GM18508 (cell line): ENCODE data around the gene MMGT1.

ENCODE experiments used
- ATAC-seq: cut with Tn5 transposase; IDR thresholded peaks from one replicate; pipeline ENCODE4 v1.9.1; 2021; ENCODE audit warnings: moderate number of reproducible peaks; ENCODE audit not compliant: insufficient read depth, unreplicated experiment

The MMGT1 gene

DNA sequence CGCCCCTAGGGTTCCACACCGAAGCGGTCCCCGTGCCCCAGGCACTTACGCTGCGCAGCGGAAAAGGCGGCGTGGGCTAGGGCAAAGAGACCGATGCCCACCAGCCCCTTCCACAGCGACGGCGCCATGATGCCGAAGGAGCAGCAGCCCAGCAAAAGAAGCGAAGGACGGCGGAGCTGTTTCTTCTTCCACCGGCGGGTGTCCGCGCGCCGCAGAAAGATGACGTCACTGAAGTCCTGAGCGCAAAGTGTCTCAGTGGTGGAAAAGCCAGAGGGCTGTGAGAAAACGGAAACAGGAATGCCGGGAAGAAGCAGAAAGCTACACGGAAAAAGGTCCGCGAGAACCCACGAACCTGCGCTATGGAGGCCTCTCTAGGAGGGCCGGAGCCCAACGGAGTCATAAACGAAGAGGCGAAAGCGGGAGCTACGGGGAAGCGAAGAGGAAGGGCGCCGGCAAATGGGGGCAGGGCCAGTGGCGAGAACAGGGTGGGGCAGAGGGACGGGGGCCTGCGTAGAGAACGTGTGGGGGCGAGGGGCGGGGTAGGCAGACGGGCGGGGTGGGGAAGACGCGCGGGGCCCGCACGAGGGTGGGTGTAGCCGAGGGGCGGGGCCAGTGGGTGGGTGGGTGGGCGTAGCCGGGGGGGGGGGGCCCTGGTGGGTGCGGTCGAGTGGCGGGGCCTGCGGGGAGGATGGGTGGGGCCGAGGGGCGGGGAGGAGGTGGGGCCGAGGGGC is at the start of gene MMGT1:
TSS of gene MMGT1 (minus strand) at position 441 of the 731 bp plus-strand sequence. CDS start at position 128, 313 bp downstream.
- ATAC-seq = no peak

GRCh38 chrX:136021903-136022302 is 48.1 kb upstream of the MMGT1 start:
- no peak for ATAC-seq

GRCh38 chrX:136021160-136021559 is 47.4 kb upstream of the MMGT1 start:
- peak; percentile 56 for ATAC-seq

DNA sequence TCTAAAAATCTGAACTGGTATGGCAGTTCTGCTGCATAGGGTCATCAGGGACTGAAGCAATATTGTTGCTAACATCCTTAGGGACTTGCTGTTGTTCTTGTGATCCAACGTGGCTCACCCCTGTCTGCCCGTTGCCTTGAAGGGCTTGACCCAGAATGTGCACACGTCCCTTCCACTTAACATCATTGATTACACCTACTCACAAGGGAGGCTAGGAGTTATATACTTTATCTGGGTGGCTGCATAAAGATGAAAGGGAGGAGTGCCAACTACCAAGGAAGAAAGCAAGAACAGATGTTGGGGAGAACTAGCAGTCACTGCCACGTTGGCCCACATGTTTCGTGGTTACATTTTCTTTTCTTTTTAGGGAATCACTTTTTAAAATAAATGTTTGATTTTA is 45.4 kb upstream of the MMGT1 start:
- no peak for ATAC-seq

- no peak for ATAC-seq
Observed at GRCh38 chrX:136016881-136017280, 43.1 kb upstream of the MMGT1 start.

DNA sequence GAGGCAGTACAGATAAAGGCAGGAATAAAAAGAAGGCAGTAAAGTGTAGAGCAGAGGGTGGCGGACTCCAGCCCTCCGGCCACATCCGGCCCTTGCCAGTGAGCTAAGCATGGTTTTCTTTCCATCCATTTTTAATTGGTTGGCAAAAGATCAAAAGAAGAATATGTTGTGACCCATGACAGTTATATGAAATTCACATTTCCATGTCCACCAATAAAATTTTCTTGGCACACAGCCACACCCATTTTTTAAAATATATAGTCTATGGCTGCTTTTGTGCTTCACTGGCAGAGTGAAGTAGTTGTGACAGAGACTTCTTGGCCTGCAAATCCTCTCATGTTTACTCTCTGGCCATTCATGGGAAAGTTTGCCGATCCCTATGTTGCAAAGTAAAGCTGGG is 41.2 kb upstream of the MMGT1 start:
- no peak for ATAC-seq

DNA sequence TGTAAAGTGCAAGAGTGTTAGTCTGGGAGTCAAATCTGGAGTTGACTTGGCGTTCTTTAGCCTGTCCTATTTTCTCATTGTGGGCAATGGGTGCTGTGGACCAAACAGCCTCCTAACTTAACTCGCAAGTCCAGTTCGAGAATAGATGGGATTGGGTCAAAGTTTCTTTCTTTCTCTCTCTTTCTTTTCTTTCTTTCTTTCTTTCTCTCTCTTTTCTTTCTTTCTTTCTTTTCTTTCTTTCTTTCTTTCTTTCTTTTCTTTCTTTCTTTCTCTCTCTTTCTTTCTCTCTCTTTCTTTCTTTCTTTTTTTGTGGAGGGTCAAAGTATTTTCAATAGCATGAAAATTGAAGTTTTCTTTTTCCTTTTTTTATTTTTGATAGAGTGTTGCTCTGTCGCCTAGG is 14.5 kb upstream of the MMGT1 start:
- ATAC-seq = no peak

DNA sequence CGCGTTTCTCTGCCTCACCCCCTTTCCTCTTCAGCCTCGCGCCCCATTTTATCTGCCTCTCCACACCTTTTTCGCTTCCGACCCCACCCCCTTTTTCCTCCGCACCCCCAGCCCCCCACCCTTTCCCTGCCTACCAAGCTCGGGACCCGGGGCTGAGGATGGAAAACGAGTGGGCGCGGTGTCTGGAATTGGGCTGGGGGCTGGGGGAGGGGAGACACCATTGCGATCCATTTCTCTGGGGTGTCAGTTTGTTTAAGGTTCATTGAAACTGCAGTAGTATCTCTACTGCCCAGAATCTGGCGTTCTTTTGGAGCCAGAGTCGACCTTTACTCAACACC is 12.2 kb upstream of the MMGT1 start:
- no peak for ATAC-seq

- ATAC-seq = no peak
Observed at GRCh38 chrX:135985157-135985972, 11.6 kb upstream of the MMGT1 start, which contains the start of gene SLC9A6. Gene SLC9A6 (plus strand): TSS chrX:135985435. CDS start chrX:135985659, 224 bp downstream.

DNA sequence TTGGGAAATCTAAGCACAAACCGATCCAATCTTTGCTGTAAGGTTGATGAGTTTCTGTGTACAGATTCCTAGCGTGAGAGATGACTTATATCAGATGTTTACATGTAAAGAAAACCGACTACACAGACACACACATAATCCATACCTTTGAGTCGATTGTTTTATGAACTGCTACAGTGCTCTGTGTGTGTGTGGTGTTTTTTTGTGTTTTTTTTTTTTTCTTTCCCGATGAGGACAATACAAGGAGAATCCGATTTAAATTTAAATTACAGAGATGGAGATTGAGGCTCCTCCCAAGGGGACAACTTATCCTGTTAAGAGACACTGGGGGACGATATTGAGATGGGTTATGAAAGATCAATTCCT is 11.0 kb upstream of the MMGT1 start:
- no peak for ATAC-seq

DNA sequence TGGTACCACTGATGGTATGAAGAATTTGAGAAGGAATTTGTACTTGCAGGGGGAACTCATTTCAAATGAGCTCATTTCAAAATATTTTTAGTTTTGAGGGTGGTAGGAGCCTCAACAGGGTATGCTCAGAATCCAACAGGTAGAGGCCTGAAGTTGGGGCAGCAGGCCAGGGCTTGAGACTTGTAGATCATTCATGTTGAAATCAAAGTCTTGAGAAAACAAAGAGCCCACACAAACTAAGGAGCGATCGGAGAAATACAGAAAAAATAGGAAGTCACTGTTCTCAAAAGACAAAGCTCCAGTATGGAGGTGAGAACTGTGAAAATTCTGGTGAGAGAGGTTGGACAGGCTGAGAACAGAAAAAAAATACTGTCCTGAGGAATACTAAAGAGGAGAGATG is 10.5 kb upstream of the MMGT1 start:
- ATAC-seq = no peak

- ATAC-seq = no peak
Observed at GRCh38 chrX:135982860-135983259, 9.1 kb upstream of the MMGT1 start.

DNA sequence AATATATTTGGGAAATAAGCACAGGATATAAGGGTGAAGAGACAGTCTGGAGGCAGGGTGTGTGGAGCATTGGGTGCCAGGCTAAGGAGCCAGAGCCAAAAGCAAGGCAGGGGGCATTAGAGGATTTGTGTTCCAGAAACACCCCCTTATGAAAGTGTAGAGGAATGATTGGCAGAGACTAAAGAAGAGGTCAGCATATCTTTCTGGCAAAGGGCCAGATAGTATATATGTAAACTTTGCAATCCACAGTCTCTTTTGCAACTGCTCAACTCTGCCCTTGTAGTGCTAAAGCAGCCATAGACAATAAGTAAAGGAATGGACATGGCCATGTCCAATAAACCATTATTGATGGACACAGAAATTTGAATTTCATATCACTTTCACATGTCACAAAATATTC is 7.9 kb upstream of the MMGT1 start:
- ATAC-seq = no peak

DNA sequence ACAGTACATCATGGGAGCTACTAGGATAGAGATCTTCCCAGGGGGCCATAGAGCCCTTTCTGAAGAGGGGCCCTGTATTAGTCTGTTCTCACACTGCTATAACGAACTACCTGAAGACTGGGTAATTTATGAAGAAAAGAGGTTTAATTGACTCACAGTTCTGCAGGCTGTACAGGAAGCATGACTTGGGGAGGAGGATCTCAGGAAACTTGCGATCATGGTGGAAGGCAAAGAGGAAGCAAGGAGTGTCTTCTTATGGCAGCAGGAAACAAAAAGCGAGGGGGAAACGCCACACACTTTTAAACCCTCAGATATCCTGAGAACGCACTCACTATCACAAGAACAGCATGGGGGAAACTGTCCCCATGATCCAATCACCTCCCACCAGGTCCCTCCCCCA is 7.2 kb upstream of the MMGT1 start:
- ATAC-seq = no peak

- ATAC-seq = no peak
Observed at GRCh38 chrX:135977611-135978010, 3.8 kb upstream of the MMGT1 start.

DNA sequence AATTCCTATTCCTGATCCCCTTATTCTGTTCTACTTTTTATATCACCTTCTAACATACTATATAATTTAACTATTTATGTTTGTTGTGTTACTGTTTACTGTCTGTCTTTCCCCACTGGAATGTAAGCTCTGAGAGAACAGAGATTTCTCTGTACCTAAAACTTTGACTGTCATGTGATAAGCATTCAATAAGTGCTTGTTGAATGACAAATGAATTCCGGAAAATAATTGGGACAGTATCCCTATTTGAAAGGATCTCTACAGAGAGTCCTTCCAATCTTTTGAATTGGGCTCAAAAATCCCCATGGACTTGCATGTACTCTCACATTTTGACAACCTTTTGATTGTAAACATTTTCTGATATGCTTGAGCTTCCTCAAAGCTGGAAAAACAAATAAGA is 1.6 kb upstream of the MMGT1 start:
- no peak for ATAC-seq

- no peak for ATAC-seq
Observed at GRCh38 chrX:135974279-135974856, 580 bp upstream of the MMGT1 start.

DNA sequence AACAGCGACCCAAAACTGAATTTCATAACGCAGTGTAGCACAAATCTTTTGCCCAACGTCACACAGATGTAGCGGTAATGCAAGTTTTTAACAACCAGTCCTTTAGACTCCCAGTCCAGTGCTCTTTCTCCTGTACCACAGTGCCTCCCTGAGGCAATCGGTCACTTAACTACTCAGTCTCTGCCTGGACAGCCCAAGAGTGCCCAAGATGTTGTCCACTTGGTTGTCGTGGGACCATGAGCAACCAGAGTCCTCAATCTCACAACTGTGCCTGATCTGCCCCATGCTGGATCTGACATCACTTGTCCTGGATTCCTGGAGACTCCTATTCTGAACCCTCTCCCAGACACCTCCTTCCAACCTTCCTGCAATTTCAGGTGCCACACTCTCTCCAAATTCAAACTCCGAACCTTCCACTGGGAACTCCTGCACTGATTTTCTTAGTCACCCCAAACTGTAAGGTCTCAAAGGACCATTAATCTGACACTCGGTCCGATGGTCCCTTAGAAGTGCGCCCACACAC is 702 bp downstream of the MMGT1 start:
- ATAC-seq = no peak

GRCh38 chrX:135951291-135951690 is 22.5 kb downstream of the MMGT1 start:
- no peak for ATAC-seq

DNA sequence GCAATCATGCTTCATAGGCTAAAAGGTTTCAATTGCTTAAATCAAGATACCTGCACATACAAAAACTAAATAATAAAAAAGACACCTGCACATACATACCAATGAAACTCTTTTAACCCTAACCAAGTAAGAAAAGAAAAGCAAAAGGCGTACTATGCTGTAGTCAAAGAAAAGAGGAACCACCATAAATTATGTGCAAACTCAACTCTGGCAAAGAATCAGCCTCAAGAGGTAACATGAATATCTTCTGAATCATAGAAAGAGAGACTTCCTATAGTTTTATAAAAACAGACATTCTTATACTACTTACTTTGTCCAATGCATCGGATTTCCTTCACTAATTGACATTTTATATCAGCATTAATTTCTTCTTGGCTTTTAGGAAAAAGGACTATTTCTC is 29.3 kb downstream of the MMGT1 start:
- ATAC-seq = no peak
